HG03457 (cell line): Measurements from ENCODE around the gene ATP1A3.
"Not testable (repeated sequence)": the region's sequence is repeated elsewhere in the genome, so short reads cannot be mapped to it uniquely, and the experiment has no call there.

ENCODE experiments used
- ATAC-seq: cut with Tn5 transposase; IDR thresholded peaks from one replicate; pipeline ENCODE4 v1.9.1; 2021; ENCODE audit warnings: moderate number of reproducible peaks; ENCODE audit not compliant: unreplicated experiment

The ATP1A3 gene

DNA sequence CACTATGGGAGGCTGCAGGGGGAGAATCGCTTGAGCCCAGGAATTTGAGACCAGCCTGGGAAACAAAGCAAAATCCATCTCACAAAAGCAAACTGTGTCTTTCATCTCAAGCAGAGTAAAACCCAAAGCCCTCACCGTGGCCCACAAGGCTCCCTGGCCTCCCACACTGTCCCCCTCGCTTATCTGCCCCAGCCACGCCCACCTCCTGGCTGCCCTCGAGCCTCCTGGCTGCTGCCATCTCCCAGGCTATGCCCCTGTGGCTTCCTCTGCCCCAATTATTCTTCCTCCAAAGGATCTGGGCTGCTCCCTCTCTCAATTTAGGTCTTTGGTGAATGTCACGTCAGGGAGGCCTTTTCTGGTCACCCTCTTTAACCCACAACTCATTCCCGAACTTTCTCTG is 38.5 kb downstream of the ATP1A3 start:
- no peak for ATAC-seq

DNA sequence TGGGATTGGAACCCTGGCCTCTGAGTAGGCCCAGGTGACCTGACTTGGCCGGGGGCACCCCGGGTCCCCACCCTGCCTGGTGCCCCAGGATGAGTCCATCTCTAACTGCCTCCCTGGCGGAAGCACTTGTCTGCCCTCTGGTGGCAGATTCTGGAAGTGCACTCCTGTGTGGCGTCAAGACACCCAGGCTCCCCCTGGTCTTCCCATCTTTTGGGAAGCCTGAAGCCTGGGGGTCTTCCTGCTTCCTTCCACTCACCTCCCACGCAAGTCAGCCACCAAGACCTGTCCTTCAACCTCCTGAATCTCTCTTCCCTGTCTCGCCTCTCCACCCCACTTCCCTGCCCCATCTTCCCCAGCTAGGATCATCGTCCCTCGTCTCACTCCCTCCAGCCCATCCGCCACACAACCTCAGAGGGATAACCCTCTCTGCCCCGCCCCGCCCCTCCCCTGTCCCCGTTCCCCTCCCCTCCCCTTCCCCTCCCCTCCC is 42.3 kb downstream of the ATP1A3 start:
- no peak for ATAC-seq

DNA sequence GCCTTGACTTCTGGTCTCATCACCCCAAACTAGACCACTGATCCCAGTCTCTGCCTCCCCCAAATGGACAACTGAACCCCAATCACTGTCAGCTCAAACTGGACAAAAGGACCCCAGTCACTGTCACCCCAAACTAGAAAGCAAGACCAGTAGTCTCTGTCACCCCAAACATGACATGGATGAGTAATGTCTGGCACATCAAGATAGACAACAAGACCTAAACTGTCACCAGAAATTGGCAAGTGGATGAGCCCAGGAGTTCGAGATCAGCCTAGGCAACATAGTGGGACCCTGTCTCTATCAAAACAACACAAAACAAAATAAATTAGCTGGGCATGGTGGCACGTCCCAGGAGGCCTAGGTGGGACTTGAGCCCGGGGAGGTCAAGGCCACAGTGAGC is 46.9 kb downstream of the ATP1A3 start:
- ATAC-seq, result no peak

DNA sequence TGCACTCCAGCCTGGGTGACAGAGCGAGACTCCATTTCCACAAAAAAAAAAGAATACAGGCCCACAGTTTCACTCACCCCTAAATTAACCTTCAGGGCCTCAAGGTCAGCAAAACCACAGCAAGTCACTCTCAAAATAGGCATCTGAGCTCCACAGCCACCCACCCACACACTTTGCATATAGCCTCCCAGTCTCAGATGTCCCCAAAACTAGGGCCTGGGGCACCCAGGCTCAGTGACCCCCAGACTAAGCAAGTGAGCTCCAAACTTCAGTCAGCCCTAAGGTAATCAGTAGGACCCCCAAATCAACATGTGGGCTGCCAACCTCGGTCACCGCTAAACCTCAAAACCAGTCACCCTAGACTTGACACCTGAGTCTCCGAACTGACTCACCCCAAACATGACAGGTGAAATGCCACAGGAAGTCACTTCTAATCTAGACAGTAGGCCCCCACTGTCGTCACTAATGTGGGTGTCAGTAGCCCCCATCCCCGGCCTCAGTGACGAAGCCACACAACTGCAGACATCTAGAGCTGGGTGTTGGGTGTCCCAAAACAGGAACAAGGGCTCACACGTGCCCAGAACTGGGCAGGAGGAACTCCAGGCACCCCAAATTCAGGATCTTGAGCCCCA is 48.8 kb downstream of the ATP1A3 start:
- ATAC-seq, result peak; percentile 68

DNA sequence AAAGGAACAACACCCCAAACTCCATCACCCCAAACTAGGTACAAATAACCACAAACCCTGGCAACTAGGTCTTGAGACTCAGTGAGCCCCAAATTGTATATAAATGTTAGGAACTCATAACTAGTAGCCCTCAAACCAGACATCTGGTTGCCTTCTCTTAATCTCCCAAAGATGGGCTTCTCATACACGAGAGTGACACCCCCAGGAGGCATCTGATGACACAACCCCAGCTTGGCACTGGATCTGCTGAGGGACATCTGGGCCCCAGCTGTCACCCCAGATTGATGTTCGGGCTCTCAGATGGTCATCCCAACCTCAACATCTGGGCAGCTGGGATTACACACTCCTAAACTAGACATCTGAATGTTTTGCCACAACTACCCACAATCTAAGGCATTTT is 49.7 kb downstream of the ATP1A3 start:
- no peak for ATAC-seq

DNA sequence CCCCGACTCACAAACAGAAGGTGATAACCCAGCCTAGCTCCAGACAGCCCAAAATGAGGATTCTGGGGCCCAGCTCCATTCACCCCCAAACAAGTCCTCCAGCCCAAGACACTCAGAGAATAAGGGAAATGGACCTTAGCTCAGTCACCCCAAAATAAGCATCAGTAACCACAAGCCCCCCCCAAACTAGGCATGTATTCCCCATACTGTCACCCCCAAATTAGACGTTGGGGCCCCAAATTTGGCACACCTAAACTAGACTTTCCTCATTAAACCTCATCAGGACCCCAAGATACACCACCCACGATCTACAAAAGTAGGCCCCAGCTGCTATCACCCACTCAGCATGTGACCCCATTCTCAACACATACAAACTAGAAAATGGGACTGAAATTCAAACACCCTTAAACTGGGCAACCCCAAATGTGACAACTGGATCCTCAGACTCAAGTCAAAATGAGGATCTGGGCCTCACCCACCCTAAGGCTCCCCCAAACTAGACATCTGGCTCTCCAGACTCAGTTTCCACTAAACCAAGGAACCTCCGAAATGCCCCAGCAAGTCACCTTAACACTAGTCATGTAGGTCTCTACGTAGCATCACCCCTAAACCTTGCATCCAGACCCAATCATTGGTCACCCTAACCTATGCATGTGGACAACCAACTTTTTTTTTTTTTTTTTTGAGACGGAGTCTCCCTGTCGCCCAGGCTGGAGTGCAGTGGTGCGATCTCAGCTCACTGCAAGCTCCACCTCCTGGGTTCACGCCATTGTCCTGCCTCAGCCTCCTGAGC is 52.4 kb downstream of the ATP1A3 start:
- no peak for ATAC-seq

DNA sequence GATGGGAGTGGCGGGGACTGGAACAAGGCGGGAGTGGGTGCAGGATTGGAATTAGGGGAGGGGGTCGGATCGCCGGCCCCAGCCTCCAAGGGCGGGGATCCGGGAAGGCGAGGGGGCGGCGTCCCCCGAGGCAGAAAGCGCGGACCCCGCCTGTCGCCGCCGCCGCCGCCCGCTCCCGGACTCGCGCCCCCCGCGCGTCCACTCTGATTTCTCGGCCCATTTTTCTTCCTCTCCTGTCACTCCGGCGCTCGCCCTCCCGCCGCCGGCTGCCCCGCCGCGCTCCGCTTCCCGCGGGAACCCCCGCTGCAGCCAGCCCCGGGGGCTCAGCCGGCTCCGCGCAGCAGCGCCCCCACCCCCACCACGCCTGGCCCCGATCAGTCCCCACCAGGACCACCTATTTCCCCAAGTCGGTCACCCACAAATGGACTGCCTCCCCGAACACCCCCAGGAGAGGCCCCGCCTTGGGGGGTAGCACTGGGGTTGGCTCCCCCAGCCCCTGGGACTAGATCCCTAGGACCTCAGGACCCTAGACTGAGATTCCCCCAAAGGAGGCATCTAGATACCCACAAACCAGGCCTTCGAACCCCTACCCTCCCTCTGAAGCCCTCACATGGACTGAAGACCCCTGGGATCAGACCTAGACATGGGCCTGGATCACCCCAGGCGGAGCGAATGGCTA is 53.2 kb downstream of the ATP1A3 start:
- ATAC-seq, result no peak

DNA sequence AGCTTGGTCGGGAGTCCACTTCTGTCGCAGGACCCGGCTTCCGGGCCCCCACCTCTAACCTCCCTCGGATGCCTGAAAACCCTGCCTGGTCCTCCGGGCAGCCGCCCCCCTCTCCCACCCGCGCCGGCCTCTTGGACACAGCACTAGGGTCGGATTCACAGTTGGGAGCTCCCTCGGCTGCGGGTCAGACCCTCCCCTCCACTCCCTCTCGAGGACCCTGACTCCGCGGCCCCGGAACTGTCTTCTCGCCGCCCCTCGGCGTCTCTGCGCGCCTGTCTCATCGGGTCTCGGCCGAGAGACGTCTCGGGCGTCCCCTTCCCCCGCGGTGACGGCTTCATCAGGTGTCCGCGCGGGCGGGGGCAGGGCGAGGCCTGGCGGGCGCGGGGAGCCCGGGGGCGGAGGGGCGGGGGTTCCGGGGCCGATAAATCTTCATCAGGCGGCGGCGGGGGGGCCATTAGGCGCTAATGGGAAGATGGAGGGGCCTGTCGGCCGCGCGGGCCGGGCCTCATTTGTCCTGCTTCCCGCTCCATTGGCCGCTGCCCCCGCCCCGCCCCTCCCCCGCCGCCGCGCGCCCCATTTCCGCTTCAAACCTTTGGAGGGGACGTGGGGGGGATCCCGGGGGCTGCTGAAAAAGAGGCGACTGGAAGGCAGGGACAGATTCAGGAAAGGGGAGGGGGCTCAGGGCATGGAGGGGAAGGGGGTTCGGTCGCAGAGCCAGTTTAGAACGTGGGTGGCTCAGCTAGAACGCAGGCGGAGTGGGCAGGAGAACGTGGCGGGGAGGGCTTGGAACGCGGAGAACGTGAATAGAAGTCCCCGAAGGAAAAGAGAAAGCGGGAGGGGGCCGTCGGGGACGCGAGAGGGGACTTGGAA is 53.9 kb downstream of the ATP1A3 start:
- ATAC-seq, result no peak

GRCh38 chr19:41939209-41939608 is 54.8 kb downstream of the ATP1A3 start:
- ATAC-seq, result not testable (repeated sequence)

DNA sequence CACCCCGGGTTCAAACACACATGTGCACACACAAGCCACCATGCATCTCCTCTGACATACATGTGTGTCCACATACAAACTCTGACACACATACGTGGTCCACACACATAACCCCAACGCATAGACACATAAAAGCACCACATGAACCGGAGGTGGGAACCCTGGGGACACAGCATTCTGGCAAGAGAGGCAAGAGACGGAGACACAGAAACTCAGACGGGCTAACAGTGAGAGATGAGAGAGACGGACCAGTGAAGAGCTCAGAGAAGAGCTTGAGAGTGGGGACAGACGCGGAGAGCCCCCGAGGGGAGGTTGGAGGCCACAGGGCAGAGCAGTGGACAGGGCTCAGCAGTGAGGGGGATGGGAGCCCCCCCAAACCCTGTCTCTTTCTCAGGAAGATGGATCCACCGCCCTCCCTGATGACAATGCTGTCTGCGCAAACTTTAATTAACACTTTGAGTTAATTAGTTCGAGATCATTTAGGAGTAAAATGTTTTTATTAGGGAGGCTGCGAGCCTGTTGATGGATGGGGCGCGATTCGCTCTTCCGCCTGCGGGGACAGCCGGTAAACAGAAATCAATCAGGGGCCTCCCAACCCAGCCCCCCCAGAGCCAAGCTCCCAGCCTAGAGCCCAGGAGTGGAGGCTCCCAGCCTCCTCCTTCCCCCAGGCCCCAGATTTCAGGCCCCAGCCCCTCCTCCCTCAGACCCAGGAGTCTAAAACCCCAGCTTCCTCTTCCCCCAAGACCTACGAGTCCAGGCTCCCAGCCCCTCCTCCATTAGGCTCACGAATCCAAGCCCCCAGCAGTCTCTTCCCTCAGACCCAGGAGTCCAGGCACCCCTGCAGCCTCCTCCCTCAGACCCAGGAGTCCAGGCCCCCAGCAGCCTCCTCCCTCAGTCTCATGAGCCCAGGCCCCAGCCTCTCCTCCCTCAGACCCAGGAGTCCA is 56.2 kb downstream of the ATP1A3 start:
- no peak for ATAC-seq

- ATAC-seq, result no peak
Measured at GRCh38 chr19:41936961-41937360, 57.1 kb downstream of the ATP1A3 start.

DNA sequence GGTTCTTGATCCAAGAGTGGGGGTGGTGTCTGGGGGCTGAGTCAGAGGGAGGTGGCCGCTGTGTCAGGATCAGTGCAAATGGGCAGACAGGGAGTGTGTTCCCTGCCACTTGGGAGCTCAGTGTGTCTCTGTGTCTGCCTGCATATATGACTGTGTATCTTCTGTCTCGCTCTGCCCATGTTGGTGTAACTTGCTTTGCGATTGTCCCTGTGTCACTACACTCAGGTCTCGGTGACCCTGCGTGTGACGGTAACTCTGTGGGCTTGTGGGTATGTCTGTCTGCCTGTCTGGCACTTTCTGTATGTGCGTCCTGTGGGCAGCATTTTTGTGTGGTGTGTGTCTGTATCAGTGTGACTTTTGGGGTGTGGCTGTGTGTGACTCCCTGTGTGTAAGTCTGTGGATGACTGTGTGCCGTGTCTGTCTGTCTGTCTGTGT is 57.6 kb downstream of the ATP1A3 start:
- no peak for ATAC-seq

DNA sequence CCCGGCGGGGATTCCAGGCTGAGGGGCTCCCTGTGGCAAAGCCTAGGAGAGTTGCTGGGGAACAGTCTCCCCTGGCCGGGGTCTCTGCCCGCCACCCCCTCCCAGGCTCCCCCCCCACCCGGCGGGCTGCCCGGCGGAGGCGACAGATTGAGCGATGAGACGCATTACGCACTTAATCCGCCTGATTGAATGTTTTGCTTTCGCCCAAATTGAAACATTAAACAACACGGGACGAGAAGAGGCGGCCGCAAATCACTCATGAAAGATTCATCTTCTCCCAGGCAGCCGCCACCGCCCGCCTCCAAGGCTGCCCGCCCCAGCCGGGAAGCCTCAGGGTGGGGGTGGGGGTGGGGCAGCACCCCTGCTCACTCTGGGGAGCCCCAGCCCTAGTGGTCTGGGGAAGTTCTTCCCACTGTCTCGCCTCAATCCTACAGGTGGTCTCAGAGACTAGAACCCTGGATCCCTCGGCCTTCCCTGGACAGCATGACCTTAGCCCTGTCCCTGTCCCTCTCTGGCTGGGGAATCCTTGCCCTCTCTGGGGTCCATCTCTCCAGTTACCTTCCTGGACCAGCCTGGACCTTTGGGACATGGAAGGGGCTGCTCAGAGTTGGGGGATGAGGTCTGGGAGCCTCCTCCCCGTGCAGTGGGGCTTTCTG is 58.1 kb downstream of the ATP1A3 start:
- ATAC-seq, result no peak

DNA sequence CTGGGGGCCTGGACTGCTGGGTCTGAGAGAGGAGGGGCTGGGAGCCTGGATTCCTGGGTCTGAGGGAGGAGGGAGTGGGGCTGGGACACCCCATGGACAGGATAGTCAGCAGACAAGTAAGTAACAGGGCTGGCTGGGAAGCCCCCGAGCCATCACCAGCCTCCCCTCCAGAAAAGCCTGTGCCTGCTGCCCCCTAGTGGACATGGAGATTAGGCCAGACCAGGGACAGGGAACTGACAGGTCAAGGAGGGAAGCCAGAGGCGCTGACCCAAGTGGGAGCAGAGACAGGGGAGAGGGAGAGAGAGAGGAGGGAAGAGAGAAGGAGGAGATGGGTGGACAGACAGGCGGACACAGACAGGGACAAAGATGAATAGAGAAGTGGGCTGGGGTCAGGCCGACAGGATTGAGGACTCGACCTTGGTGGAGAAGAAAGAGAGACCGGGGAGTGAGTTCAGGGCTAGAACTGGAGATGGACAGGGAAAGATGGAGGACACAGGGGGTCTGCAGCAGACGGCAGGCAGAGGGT is 59.1 kb downstream of the ATP1A3 start:
- no peak for ATAC-seq

GRCh38 chr19:41933693-41934426 is 60.2 kb downstream of the ATP1A3 start:
- no peak for ATAC-seq

GRCh38 chr19:41932720-41933332 is 61.2 kb downstream of the ATP1A3 start:
- ATAC-seq, result no peak

GRCh38 chr19:41932259-41932719 is 61.7 kb downstream of the ATP1A3 start:
- no peak for ATAC-seq
